H9 (cell line): ENCODE data around the gene CCDC88C. TPM values are rescaled to one million over a fixed set of nuclear protein-coding genes. Genes with fewer than 3 reads are reported as not detected.

Experiments used
- DNase-seq: peaks from one replicate; pipeline ENCODE4 v3.0.0-alpha.2; 2017
- H2AFZ ChIP-seq: one replicate; pipeline ENCODE4 v1.6.1; 2013; ENCODE audit warnings: mild to moderate bottlenecking, low read length, control low read depth, moderate library complexity
- H2AK5ac ChIP-seq: 2 replicates; pipeline ENCODE4 v1.6.1; 2013; ENCODE audit warnings: low read length, control low read depth, mixed read lengths; ENCODE audit not compliant: insufficient read length
- H2BK120ac ChIP-seq: one replicate; pipeline ENCODE4 v1.6.1; 2013; ENCODE audit warnings: low read depth, mild to moderate bottlenecking, low read length, control low read depth, inconsistent platforms; ENCODE audit not compliant: poor library complexity, severe bottlenecking
- H2BK12ac ChIP-seq: 2 replicates; pipeline ENCODE4 v1.6.1; 2013; ENCODE audit warnings: low read length, control low read depth, mixed read lengths, low read depth; ENCODE audit not compliant: insufficient read length
- H2BK15ac ChIP-seq: 2 replicates; pipeline ENCODE4 v1.6.1; 2013; ENCODE audit warnings: low read depth, low read length, control low read depth
- H2BK20ac ChIP-seq: one replicate; pipeline ENCODE4 v1.6.1; 2013; ENCODE audit warnings: low read depth, mild to moderate bottlenecking, low read length, control low read depth, inconsistent platforms; ENCODE audit not compliant: poor library complexity, severe bottlenecking
- H2BK5ac ChIP-seq: 2 replicates; pipeline ENCODE4 v1.6.1; 2013; ENCODE audit warnings: low read length, control low read depth, mixed read lengths; ENCODE audit not compliant: insufficient read length
- H3K14ac ChIP-seq: 2 replicates; pipeline ENCODE4 v1.6.1; 2013; ENCODE audit warnings: low read length, control low read depth; ENCODE audit not compliant: insufficient read depth
- H3K18ac ChIP-seq: 2 replicates; pipeline ENCODE4 v1.6.1; 2013; ENCODE audit warnings: low read depth, mild to moderate bottlenecking, mixed read lengths, low read length, control low read depth; ENCODE audit not compliant: insufficient read length
- H3K23ac ChIP-seq: 2 replicates; pipeline ENCODE4 v1.6.1; 2013; ENCODE audit warnings: low read length, control low read depth, mixed read lengths, low read depth; ENCODE audit not compliant: insufficient read length
- H3K23me2 ChIP-seq: 2 replicates; pipeline ENCODE4 v1.6.1; 2013; ENCODE audit warnings: low read depth, mild to moderate bottlenecking, mixed read lengths, low read length, control low read depth; ENCODE audit not compliant: insufficient read length, poor library complexity, severe bottlenecking
- H3K27ac ChIP-seq: 2 replicates; pipeline ENCODE4 v1.5.1; 2013; ENCODE audit warnings: low read length, control low read depth, mixed read lengths, low read depth; ENCODE audit not compliant: insufficient read length
- H3K27me3 ChIP-seq: 2 replicates; pipeline ENCODE4 v1.6.1; 2013; ENCODE audit warnings: low read length, control low read depth, inconsistent platforms; ENCODE audit not compliant: insufficient read depth
- H3K4ac ChIP-seq: 2 replicates; pipeline ENCODE4 v1.6.1; 2013; ENCODE audit warnings: low read depth, mild to moderate bottlenecking, control low read depth, inconsistent platforms, low read length, moderate library complexity
- H3K4me1 ChIP-seq: 2 replicates; pipeline ENCODE4 v1.6.1; 2013; ENCODE audit warnings: low read length, control low read depth, inconsistent platforms; ENCODE audit not compliant: insufficient read depth
- H3K4me2 ChIP-seq: 2 replicates; pipeline ENCODE4 v1.6.1; 2013; ENCODE audit warnings: low read length, control low read depth, mixed read lengths; ENCODE audit not compliant: insufficient read length, insufficient read depth
- H3K56ac ChIP-seq: 2 replicates; pipeline ENCODE4 v1.6.1; 2013; ENCODE audit warnings: low read depth, mild to moderate bottlenecking, mixed read lengths, low read length, control low read depth; ENCODE audit not compliant: insufficient read length
- H3K79me1 ChIP-seq: 2 replicates; pipeline ENCODE4 v1.6.1; 2013; ENCODE audit warnings: low read depth, mild to moderate bottlenecking, moderate library complexity, low read length, control low read depth, inconsistent platforms; ENCODE audit not compliant: insufficient read depth, poor library complexity, severe bottlenecking
- H3K79me2 ChIP-seq: 2 replicates; pipeline ENCODE4 v1.6.1; 2013; ENCODE audit warnings: low read length, control low read depth, inconsistent platforms; ENCODE audit not compliant: insufficient read depth
- H3K9ac ChIP-seq: 2 replicates; pipeline ENCODE4 v1.6.1; 2013; ENCODE audit warnings: low read length, control low read depth, mixed read lengths; ENCODE audit not compliant: insufficient read length; ENCODE audit errors: extremely low read depth
- H3K9me3 ChIP-seq: one replicate; pipeline ENCODE4 v1.6.1; 2013; ENCODE audit warnings: low read depth, low read length, inconsistent platforms; ENCODE audit not compliant: control insufficient read depth
- H3T11ph ChIP-seq: one replicate; pipeline ENCODE4 v1.6.1; 2013; ENCODE audit warnings: mild to moderate bottlenecking, low read length, control low read depth, inconsistent platforms
- H4K20me1 ChIP-seq: one replicate; pipeline ENCODE4 v1.6.1; 2013; ENCODE audit not compliant: control insufficient read depth, insufficient read length, insufficient read depth
- H4K5ac ChIP-seq: 2 replicates; pipeline ENCODE4 v1.6.1; 2013; ENCODE audit warnings: low read depth, mild to moderate bottlenecking, mixed read lengths, low read length, control low read depth; ENCODE audit not compliant: insufficient read length
- H4K8ac ChIP-seq: replicated peaks from 2 replicates; pipeline ENCODE4 v1.6.1; 2013; ENCODE audit warnings: low read length, control low read depth, mixed read lengths, low read depth; ENCODE audit not compliant: insufficient read length
- H4K91ac ChIP-seq: 2 replicates; pipeline ENCODE4 v1.6.1; 2013; ENCODE audit warnings: low read depth, mild to moderate bottlenecking, moderate library complexity, mixed read lengths, low read length, control low read depth; ENCODE audit not compliant: insufficient read length
- H3K27ac Mint-ChIP-seq, 3 experiments: 2 replicates in 2 of 3; 3 replicates in 1 of 3; pipeline ENCODE4 v1.8.0; 2020 to 2021; ENCODE audit warnings: mixed read lengths in 3 of 3, mild to moderate bottlenecking in 1 of 3, moderate library complexity in 1 of 3
- H3K27me3 Mint-ChIP-seq: 2 replicates; pipeline ENCODE4 v1.8.0; 2021; ENCODE audit warnings: low read depth, mild to moderate bottlenecking, moderate library complexity, mixed read lengths
- H3K36me3 Mint-ChIP-seq, 3 experiments: 2 replicates in 2 of 3; 3 replicates in 1 of 3; pipeline ENCODE4 v1.8.0; 2020 to 2021; ENCODE audit warnings: low read depth in 3 of 3, mixed read lengths in 3 of 3; ENCODE audit not compliant: insufficient read depth in 1 of 3
- H3K4me1 Mint-ChIP-seq, 2 experiments: 2 replicates each; pipeline ENCODE4 v1.8.0; 2020; ENCODE audit warnings: mixed read lengths in 2 of 2
- H3K4me3 Mint-ChIP-seq, 2 experiments: 2 replicates in 1 of 2; 3 replicates in 1 of 2; pipeline ENCODE4 v1.8.0; 2020 to 2021; ENCODE audit warnings: mild to moderate bottlenecking in 2 of 2, mixed read lengths in 2 of 2, moderate library complexity in 1 of 2
- H3K9me3 Mint-ChIP-seq, 2 experiments: 2 replicates in 1 of 2; 3 replicates in 1 of 2; pipeline ENCODE4 v1.8.0; 2020; ENCODE audit warnings: mild to moderate bottlenecking in 2 of 2, mixed read lengths in 2 of 2, moderate library complexity in 1 of 2
- WGBS: extraction: QIAGEN DNeasy Blood & Tissue Kit; methylation state at CpG from one replicate; pipeline ENCODE4 v1.1.7; 2013; ENCODE audit warnings: missing lambda C conversion rate, low lambda C conversion rate, mixed read lengths; ENCODE audit not compliant: insufficient read length; ENCODE audit errors: extremely low coverage; 5-methylcytosine and 5-hydroxymethylcytosine counted together
- total RNA-seq: library from RNA; stranded (reverse); gene quantifications from 2 replicates; pipeline ENCODE4 v1.2.1, GENCODE V29; 2021
- TF ChIP-seq, protein P1 (sequence below): fragments of 200-600 bp; sonication (generic); conservative IDR thresholded peaks from 3 replicates; pipeline ENCODE4 v1.8.0; 2021; ENCODE audit warnings: antibody characterized with exemption, mild to moderate bottlenecking

The CCDC88C gene
- total RNA-seq, 1 experiment from 2014 or later = 52.4 TPM

DNA sequence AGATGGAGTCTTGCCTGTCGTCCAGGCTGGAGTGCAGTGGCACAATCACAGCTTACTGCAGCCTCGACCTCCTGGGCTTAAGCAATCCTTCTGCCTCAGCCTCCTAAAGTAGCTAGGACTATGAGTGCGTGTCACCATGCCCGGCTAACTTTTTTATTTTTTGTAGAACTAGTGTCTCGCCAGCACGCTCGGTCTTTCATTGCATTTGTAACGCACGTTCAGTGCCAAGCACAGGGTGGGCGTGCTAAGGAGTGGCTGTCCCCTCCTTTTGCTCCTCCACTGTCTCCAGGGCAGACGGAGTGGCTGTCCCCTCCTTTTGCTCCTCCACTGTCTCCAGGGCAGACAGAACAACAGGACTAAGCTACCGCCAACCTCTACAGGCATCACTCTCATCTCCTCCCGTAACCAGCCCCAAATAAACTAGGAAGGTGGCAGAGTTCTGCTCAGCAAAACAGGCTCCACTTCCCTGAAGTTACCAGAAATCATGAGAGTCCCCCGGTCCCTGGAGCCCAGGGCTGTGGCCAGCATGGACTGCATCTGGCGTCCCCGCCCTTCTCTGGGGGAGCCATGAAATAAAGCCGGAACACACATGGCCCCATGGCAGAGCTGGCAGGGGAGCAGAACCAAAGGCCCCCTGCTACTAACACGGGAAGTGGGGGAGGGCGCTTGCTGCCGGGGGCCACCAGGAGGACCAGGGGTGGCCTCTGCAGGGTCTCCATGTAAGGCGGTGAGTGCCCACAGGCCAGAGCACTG is 60.2 kb downstream of the CCDC88C start:
- Histone ChIP-seq H3K23me2 (no peaks in the 10 kb centered on the region), H4K91ac (no peak overlapping the region), H3K23ac (no peak overlapping the region), H2BK5ac (no peak overlapping the region), H3K4me1 (no peaks in the 10 kb centered on the region; the same call in 1 of the 2 replicates), H2AK5ac (no peak overlapping the region), H3K4me2 (no peak overlapping the region), H4K8ac (no peak overlapping the region), H4K5ac (no peak overlapping the region), H3T11ph (no peak overlapping the region), H3K14ac (no peak overlapping the region), H2BK20ac (no peak overlapping the region), H4K20me1 (no peaks in the 10 kb centered on the region), H2AFZ (no peak overlapping the region), H2BK120ac (no peak overlapping the region), H3K79me2 (0 out of 2 replicates have a peak, but pooled peaks cover 2% of the 10 kb centered on the region), H3K4ac (no peak overlapping the region), H3K9me3 (no peaks in the 10 kb centered on the region), H2BK15ac (no peak overlapping the region), H3K27ac (no peak overlapping the region), H3K56ac (no peak overlapping the region), H3K18ac (no peak overlapping the region), H2BK12ac (no peak overlapping the region), H3K9ac (no peak overlapping the region), H3K27me3 (no peaks in the 10 kb centered on the region), H3K79me1 (peaks cover 6% of the 10 kb centered on the region)
- no peaks in the 10 kb centered on the region for H3K9me3 Mint-ChIP-seq
- H3K27ac Mint-ChIP-seq = peak overlapping the region in 1 of 3 experiments; percentile 79; a peak in 3 of 7 replicates
- no peaks in the 10 kb centered on the region for H3K27me3 Mint-ChIP-seq
- DNase-seq = no peak
- peaks cover 29% of the 10 kb centered on the region in 2 experiments for H3K4me1 Mint-ChIP-seq
- TF ChIP-seq, protein P1, sequence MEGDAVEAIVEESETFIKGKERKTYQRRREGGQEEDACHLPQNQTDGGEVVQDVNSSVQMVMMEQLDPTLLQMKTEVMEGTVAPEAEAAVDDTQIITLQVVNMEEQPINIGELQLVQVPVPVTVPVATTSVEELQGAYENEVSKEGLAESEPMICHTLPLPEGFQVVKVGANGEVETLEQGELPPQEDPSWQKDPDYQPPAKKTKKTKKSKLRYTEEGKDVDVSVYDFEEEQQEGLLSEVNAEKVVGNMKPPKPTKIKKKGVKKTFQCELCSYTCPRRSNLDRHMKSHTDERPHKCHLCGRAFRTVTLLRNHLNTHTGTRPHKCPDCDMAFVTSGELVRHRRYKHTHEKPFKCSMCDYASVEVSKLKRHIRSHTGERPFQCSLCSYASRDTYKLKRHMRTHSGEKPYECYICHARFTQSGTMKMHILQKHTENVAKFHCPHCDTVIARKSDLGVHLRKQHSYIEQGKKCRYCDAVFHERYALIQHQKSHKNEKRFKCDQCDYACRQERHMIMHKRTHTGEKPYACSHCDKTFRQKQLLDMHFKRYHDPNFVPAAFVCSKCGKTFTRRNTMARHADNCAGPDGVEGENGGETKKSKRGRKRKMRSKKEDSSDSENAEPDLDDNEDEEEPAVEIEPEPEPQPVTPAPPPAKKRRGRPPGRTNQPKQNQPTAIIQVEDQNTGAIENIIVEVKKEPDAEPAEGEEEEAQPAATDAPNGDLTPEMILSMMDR = no peak
- WGBS = no CpG with 5 or more reads among the region's 21 CpGs
- no peak overlapping the region for H3K4me3 Mint-ChIP-seq
- peaks cover 4 to 17% (median 12%) of the 10 kb centered on the region in 3 experiments; a peak in 6 of 7 replicates for H3K36me3 Mint-ChIP-seq
